Mucosa of stomach (tissue), 1 donor: ENCODE data around the gene MYEOV.

Experiments
- H3K27me3 ChIP-seq: one replicate; pipeline ENCODE4 v1.7.0; 2013; ENCODE audit warnings: mild to moderate bottlenecking, low read length; ENCODE audit not compliant: control insufficient read depth, insufficient read depth
- H3K36me3 ChIP-seq: one replicate; pipeline ENCODE4 v1.7.0; 2013; ENCODE audit warnings: low read length; ENCODE audit not compliant: control insufficient read depth, insufficient read depth
- H3K4me1 ChIP-seq: one replicate; pipeline ENCODE4 v1.7.0; 2013; ENCODE audit warnings: mild to moderate bottlenecking, low read length; ENCODE audit not compliant: control insufficient read depth, insufficient read depth
- H3K4me3 ChIP-seq: one replicate; pipeline ENCODE4 v1.7.0; 2013; ENCODE audit warnings: low read length
- H3K9ac ChIP-seq: one replicate; pipeline ENCODE4 v1.7.0; 2013; ENCODE audit warnings: mild to moderate bottlenecking, low read length, moderate library complexity
- H3K9me3 ChIP-seq: one replicate; pipeline ENCODE4 v1.7.0; 2013; ENCODE audit warnings: mild to moderate bottlenecking, low read length, moderate library complexity; ENCODE audit not compliant: control insufficient read depth
- donor health status: Pancreatic carcinoma.

Gene MYEOV

GRCh38 chr11:69269926-69270697, 23.8 kb upstream of the MYEOV start:
- Histone ChIP-seq H3K27me3 (peaks cover 3% of the 10 kb centered on the region), H3K4me3 (no peak overlapping the region), H3K9me3 (no peaks in the 10 kb centered on the region), H3K4me1 (peaks cover 46% of the 10 kb centered on the region), H3K36me3 (no peaks in the 10 kb centered on the region), H3K9ac (no peak overlapping the region)

DNA sequence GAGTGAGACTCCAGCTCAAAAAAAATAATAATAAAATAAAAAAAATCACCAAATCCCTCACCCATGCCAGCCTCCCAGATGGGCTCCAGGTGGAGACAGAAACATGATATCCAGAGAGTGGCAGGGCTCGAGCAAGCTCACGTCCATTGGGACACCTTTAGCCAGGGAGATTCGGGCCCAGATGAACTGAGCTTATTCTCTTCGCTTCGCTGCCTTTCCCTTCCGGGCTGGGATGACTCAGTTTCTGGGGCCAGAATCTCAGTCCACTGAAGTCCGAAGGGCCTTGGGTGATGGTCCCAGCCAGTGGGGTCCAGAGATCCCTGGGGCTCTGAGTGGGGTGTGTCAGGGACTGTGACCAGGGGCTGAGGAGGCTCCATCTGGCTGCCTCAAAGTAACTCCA, 23.0 kb upstream of the MYEOV start:
- no peaks in the 10 kb centered on the region for H3K9me3 ChIP-seq
- H3K36me3 ChIP-seq: no peaks in the 10 kb centered on the region
- no peak overlapping the region for H3K4me3 ChIP-seq
- H3K9ac ChIP-seq: no peak overlapping the region
- peaks cover 1% of the 10 kb centered on the region for H3K27me3 ChIP-seq
- peaks cover 54% of the 10 kb centered on the region for H3K4me1 ChIP-seq

DNA sequence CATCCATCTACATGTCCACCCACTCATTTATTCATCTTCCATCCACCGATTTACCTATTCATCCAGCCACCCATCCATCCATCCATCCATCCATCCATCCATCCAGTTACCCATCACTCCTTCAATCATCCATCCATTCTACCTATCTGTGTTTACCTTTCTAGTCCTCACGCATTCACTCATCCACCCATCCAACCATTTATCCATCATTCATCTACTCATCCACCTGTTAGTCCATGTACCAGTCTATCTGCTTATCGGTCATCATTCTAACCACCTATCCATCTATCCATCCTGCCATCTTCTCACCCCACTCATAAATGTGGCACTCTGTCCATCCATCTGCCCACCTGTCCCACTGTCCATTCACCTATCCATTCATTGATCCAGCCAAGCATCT, 21.9 kb upstream of the MYEOV start:
- no peak overlapping the region for H3K4me3 ChIP-seq
- no peaks in the 10 kb centered on the region for H3K27me3 ChIP-seq
- peaks cover 55% of the 10 kb centered on the region for H3K4me1 ChIP-seq
- no peaks in the 10 kb centered on the region for H3K9me3 ChIP-seq
- H3K36me3 ChIP-seq: no peaks in the 10 kb centered on the region
- no peak overlapping the region for H3K9ac ChIP-seq

- Histone ChIP-seq H3K27me3 (no peaks in the 10 kb centered on the region), H3K9ac (no peak overlapping the region), H3K4me1 (peaks cover 56% of the 10 kb centered on the region), H3K36me3 (no peaks in the 10 kb centered on the region), H3K9me3 (no peaks in the 10 kb centered on the region), H3K4me3 (no peak overlapping the region)
Observed at GRCh38 chr11:69272831-69273485, 21.0 kb upstream of the MYEOV start.

DNA sequence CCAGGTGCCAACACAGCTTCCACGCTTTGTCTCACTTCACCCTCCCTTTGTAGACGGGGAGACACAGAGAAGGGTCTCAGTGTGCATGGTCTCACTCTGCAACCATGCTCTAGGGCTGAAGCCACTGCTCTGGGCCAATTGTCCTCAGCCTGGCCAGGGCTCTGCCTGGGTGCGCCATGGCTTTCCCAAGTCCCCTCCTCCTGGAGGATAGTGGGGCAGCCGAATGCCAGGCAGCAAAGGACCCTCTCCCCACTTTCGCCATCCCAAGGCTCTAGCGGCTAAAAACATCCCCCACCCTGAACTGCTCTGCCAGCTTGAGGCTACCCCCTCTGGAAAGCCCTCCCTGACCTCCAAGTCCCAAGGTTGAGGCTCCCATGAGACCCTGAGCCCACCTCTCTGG, 20.4 kb upstream of the MYEOV start:
- no peaks in the 10 kb centered on the region for H3K27me3 ChIP-seq

GRCh38 chr11:69274531-69275016, 19.4 kb upstream of the MYEOV start:
- H3K27me3 ChIP-seq: no peaks in the 10 kb centered on the region
- H3K36me3 ChIP-seq: no peaks in the 10 kb centered on the region
- H3K9me3 ChIP-seq: no peaks in the 10 kb centered on the region
- H3K9ac ChIP-seq: no peak overlapping the region
- no peak overlapping the region for H3K4me3 ChIP-seq
- H3K4me1 ChIP-seq: peaks cover 71% of the 10 kb centered on the region

More for the DNA sequence above, 20.4 kb upstream of the MYEOV start:
- Histone ChIP-seq H3K9ac (no peak overlapping the region), H3K36me3 (no peaks in the 10 kb centered on the region), H3K9me3 (no peaks in the 10 kb centered on the region), H3K4me1 (peaks cover 61% of the 10 kb centered on the region), H3K4me3 (no peak overlapping the region)

DNA sequence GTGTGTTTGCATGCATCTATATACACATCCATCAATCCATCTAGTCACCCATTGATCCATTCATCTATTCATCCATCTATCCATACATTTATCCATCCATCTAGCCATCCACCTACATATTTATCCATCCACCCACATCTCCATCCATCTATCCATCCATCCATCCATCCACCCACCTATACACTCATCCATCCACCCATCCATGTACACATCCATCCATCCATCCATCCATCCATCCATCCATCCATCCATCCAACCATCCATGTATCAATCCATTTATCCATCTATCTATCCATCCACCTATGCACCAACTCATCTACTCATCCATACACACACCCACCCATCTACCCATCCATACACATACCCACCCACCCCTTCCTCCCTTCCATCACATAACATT, 18.8 kb upstream of the MYEOV start:
- H3K4me1 ChIP-seq: peaks cover 77% of the 10 kb centered on the region

GRCh38 chr11:69276165-69276564, 17.8 kb upstream of the MYEOV start:
- Histone ChIP-seq H3K4me1 (peaks cover 81% of the 10 kb centered on the region), H3K9ac (no peak overlapping the region), H3K27me3 (no peaks in the 10 kb centered on the region), H3K4me3 (no peak overlapping the region), H3K9me3 (no peaks in the 10 kb centered on the region), H3K36me3 (no peaks in the 10 kb centered on the region)

More for the DNA sequence above, 18.8 kb upstream of the MYEOV start:
- H3K27me3 ChIP-seq: no peaks in the 10 kb centered on the region
- H3K36me3 ChIP-seq: no peaks in the 10 kb centered on the region
- no peaks in the 10 kb centered on the region for H3K9me3 ChIP-seq
- no peak overlapping the region for H3K9ac ChIP-seq
- no peak overlapping the region for H3K4me3 ChIP-seq

GRCh38 chr11:69277074-69277809, 16.7 kb upstream of the MYEOV start:
- no peaks in the 10 kb centered on the region for H3K9me3 ChIP-seq
- no peaks in the 10 kb centered on the region for H3K27me3 ChIP-seq
- no peaks in the 10 kb centered on the region for H3K36me3 ChIP-seq
- peak overlapping the region; percentile 57 for H3K9ac ChIP-seq
- H3K4me1 ChIP-seq: peaks cover 87% of the 10 kb centered on the region
- no peak overlapping the region for H3K4me3 ChIP-seq

- no peaks in the 10 kb centered on the region for H3K36me3 ChIP-seq
- H3K27me3 ChIP-seq: no peaks in the 10 kb centered on the region
- H3K4me1 ChIP-seq: peaks cover 78% of the 10 kb centered on the region
- peak overlapping the region; percentile 57 for H3K9ac ChIP-seq
- no peaks in the 10 kb centered on the region for H3K9me3 ChIP-seq
- no peak overlapping the region for H3K4me3 ChIP-seq
Observed at GRCh38 chr11:69278091-69278867, 15.7 kb upstream of the MYEOV start.

DNA sequence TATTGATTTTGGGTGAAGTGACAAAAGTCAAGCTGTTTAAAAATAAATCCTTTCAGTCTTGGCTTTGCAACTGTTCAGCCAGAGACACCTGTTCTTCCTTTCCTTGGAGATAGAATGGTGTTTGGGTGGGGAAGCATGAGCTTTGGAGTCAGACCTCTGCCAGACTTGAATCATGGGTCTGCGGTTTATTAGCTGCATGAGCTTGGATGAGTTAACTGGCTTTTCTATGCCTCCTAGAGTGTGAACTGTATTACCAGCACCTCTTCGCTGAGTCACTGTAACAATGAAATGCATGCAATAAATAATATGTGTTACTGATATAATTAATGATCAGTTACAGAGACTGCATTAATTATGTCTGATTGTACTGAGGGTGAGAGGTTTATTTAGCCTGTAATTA, 13.5 kb upstream of the MYEOV start:
- Histone ChIP-seq H3K4me3 (no peak overlapping the region), H3K36me3 (no peaks in the 10 kb centered on the region), H3K9me3 (no peaks in the 10 kb centered on the region), H3K27me3 (no peaks in the 10 kb centered on the region), H3K9ac (no peak overlapping the region), H3K4me1 (peaks cover 56% of the 10 kb centered on the region)
